ENCODE results near the gene LENG1. TPM values are rescaled to one million over a fixed set of nuclear protein-coding genes. Genes with fewer than 3 reads are reported as not detected.
"Not testable (repeated sequence)": the region's sequence is repeated elsewhere in the genome, so short reads cannot be mapped to it uniquely, and the experiment has no call there.

Gene LENG1
- total and polyA plus RNA-seq, 3 experiments from 2014 or later, result 4.8 to 14.1 (median 6.8) TPM

- Mint-ChIP-seq H3K36me3 (peaks cover 2 to 36% (median 5%) of the 10 kb centered on the region in 3 donors), H3K9me3 (no peaks in the 10 kb centered on the region), H3K27ac (no peak overlapping the region), H3K4me3 (no peak overlapping the region), H3K4me1 (no peaks in the 10 kb centered on the region), H3K27me3 (no peaks in the 10 kb centered on the region)
- Histone ChIP-seq H3K9me3 (ENCODE audit: low read length) (no peaks in the 10 kb centered on the region), H3K27ac (ENCODE audit: low read depth, low read length) (no peak overlapping the region), H3K4me3 (ENCODE audit: low read length) (no peak overlapping the region), H3K4me1 (ENCODE audit: insufficient read depth, low read length) (no peaks in the 10 kb centered on the region), H3K36me3 (ENCODE audit: insufficient read depth, low read length) (no peaks in the 10 kb centered on the region), H3K27me3 (ENCODE audit: insufficient read depth, low read length, poor library complexity, severe bottlenecking) (no peaks in the 10 kb centered on the region)
- POLR2A ChIA-PET, result no interaction called here
- no peak for DNase-seq
- CTCF ChIA-PET, result no interaction called here
Measured at GRCh38 chr19:54179262-54179852, 19.8 kb upstream of the LENG1 start.

GRCh38 chr19:54178581-54179261 lies 19.2 kb upstream of the LENG1 start:
- peak in 2 of 5 donors; percentile 40 to 57 for DNase-seq
- ChIA-PET POLR2A (no interaction called here), CTCF (no interaction called here)
- H3K36me3 Mint-ChIP-seq, result peaks cover under 1 to 33% (median 5%) of the 10 kb centered on the region in 3 donors
- no peaks in the 10 kb centered on the region for H3K27me3 Mint-ChIP-seq
- no peaks in the 10 kb centered on the region for H3K4me1 Mint-ChIP-seq
- no peak overlapping the region for H3K4me3 Mint-ChIP-seq
- no peaks in the 10 kb centered on the region for H3K27me3 ChIP-seq (ENCODE audit: insufficient read depth, low read length, poor library complexity, severe bottlenecking)
- H3K27ac ChIP-seq (ENCODE audit: low read depth, low read length), result no peak overlapping the region
- H3K27ac Mint-ChIP-seq, result no peak overlapping the region
- no peaks in the 10 kb centered on the region for H3K36me3 ChIP-seq (ENCODE audit: insufficient read depth, low read length)
- no peaks in the 10 kb centered on the region for H3K4me1 ChIP-seq (ENCODE audit: insufficient read depth, low read length)
- H3K4me3 ChIP-seq (ENCODE audit: low read length), result no peak overlapping the region
- H3K9me3 Mint-ChIP-seq, result no peaks in the 10 kb centered on the region
- H3K9me3 ChIP-seq (ENCODE audit: low read length), result no peaks in the 10 kb centered on the region

GRCh38 chr19:54173951-54174834 lies 14.7 kb upstream of the LENG1 start:
- Mint-ChIP-seq H3K4me1 (no peaks in the 10 kb centered on the region), H3K9me3 (no peaks in the 10 kb centered on the region), H3K4me3 (no peak overlapping the region), H3K36me3 (peaks cover 0 to 18% (median 5%) of the 10 kb centered on the region in 3 donors), H3K27ac (no peak overlapping the region), H3K27me3 (no peaks in the 10 kb centered on the region)
- no peaks in the 10 kb centered on the region for H3K4me1 ChIP-seq (ENCODE audit: insufficient read depth, low read length)
- H3K27me3 ChIP-seq (ENCODE audit: insufficient read depth, low read length, poor library complexity, severe bottlenecking), result no peaks in the 10 kb centered on the region
- H3K27ac ChIP-seq (ENCODE audit: low read depth, low read length), result no peak overlapping the region
- H3K36me3 ChIP-seq (ENCODE audit: insufficient read depth, low read length), result no peaks in the 10 kb centered on the region
- H3K9me3 ChIP-seq (ENCODE audit: low read length), result no peaks in the 10 kb centered on the region
- DNase-seq, result no peak
- ChIA-PET POLR2A (interaction anchor here (0.9 to 1.2 kb wide), 2 partner anchors 15 to 60 kb away, joined by 3 read pairs; partner anchors contain the start of gene MBOAT7), CTCF (interaction anchor here (1.5 to 1.7 kb wide), 4 partner anchors 15 to 91 kb away, joined by 3 to 4 read pairs (median 4); partner anchors contain the start of gene MBOAT7)
- no peak overlapping the region for H3K4me3 ChIP-seq (ENCODE audit: low read length)

GRCh38 chr19:54173359-54173699 lies 13.8 kb upstream of the LENG1 start:
- peaks cover 0 to 14% (median 4%) of the 10 kb centered on the region in 3 donors for H3K36me3 Mint-ChIP-seq
- no peak overlapping the region for H3K27ac ChIP-seq (ENCODE audit: low read depth, low read length)
- H3K36me3 ChIP-seq (ENCODE audit: insufficient read depth, low read length), result no peaks in the 10 kb centered on the region
- peak overlapping the region in 1 of 8 donors; percentile 50 for H3K27ac Mint-ChIP-seq
- no peaks in the 10 kb centered on the region for H3K4me1 ChIP-seq (ENCODE audit: insufficient read depth, low read length)
- H3K27me3 ChIP-seq (ENCODE audit: insufficient read depth, low read length, poor library complexity, severe bottlenecking), result no peaks in the 10 kb centered on the region
- H3K4me3 ChIP-seq (ENCODE audit: low read length), result no peak overlapping the region
- CTCF ChIA-PET, result interaction anchor here (1.5 to 1.7 kb wide), 3 partner anchors 16 to 34 kb away, joined by 4 read pairs; partner anchors contain the start of gene MBOAT7
- no peak for DNase-seq
- no peaks in the 10 kb centered on the region for H3K9me3 ChIP-seq (ENCODE audit: low read length)
- no peaks in the 10 kb centered on the region for H3K27me3 Mint-ChIP-seq
- no peaks in the 10 kb centered on the region for H3K9me3 Mint-ChIP-seq
- H3K4me1 Mint-ChIP-seq, result peaks cover 0 to 2% (median 2%) of the 10 kb centered on the region in 3 donors
- H3K4me3 Mint-ChIP-seq, result no peak overlapping the region
- POLR2A ChIA-PET, result interaction anchor here (0.9 to 1.2 kb wide), 2 partner anchors 16 to 61 kb away, joined by 3 read pairs; partner anchors contain the start of gene MBOAT7

GRCh38 chr19:54172471-54173358 lies 13.2 kb upstream of the LENG1 start, which contains the start of gene TMC4:
TMC4 (minus strand) TSS chr19:54173160; CDS start chr19:54173117, 43 bp downstream.
- no peak within 1 kb of the TSS for H3K27ac ChIP-seq (ENCODE audit: low read depth, low read length)
- no peaks in the 10 kb centered on the region for H3K9me3 ChIP-seq (ENCODE audit: low read length)
- no peak for DNase-seq
- no peaks in the 10 kb centered on the region for H3K27me3 Mint-ChIP-seq
- H3K27me3 ChIP-seq (ENCODE audit: insufficient read depth, low read length, poor library complexity, severe bottlenecking), result no peaks in the 10 kb centered on the region
- no peaks in the 10 kb centered on the region for H3K36me3 ChIP-seq (ENCODE audit: insufficient read depth, low read length)
- H3K9me3 Mint-ChIP-seq, result no peaks in the 10 kb centered on the region
- peak within 1 kb of the TSS in 1 of 7 donors; percentile 65 for H3K4me3 Mint-ChIP-seq
- peaks cover 0 to 10% (median 0%) of the 10 kb centered on the region in 3 donors for H3K36me3 Mint-ChIP-seq
- H3K27ac Mint-ChIP-seq, result peak within 1 kb of the TSS in 2 of 8 donors; percentile 42 to 50
- H3K4me1 ChIP-seq (ENCODE audit: insufficient read depth, low read length), result no peaks in the 10 kb centered on the region
- ChIA-PET CTCF (interaction anchor here (1.5 to 1.7 kb wide), 3 partner anchors 15 to 35 kb away, joined by 4 read pairs; partner anchors contain the start of gene MBOAT7), POLR2A (interaction anchor here (0.9 to 1.2 kb wide), 2 partner anchors 17 to 62 kb away, joined by 3 read pairs; partner anchors contain the start of gene MBOAT7)
- peaks cover 0 to 6% (median 2%) of the 10 kb centered on the region in 3 donors for H3K4me1 Mint-ChIP-seq
- no peak within 1 kb of the TSS for H3K4me3 ChIP-seq (ENCODE audit: low read length)

GRCh38 chr19:54171736-54172431 lies 12.4 kb upstream of the LENG1 start:
- H3K4me3 Mint-ChIP-seq; H3K9me3 Mint-ChIP-seq; DNase-seq; H3K27ac ChIP-seq (ENCODE audit: low read depth, low read length); POLR2A ChIA-PET; H3K4me3 ChIP-seq (ENCODE audit: low read length); H3K27ac Mint-ChIP-seq; H3K4me1 ChIP-seq (ENCODE audit: insufficient read depth, low read length); H3K9me3 ChIP-seq (ENCODE audit: low read length); H3K36me3 Mint-ChIP-seq; H3K4me1 Mint-ChIP-seq; H3K36me3 ChIP-seq (ENCODE audit: insufficient read depth, low read length); CTCF ChIA-PET; H3K27me3 Mint-ChIP-seq; H3K27me3 ChIP-seq (ENCODE audit: insufficient read depth, low read length, poor library complexity, severe bottlenecking): not testable (repeated sequence)

All from CD8-positive, alpha-beta memory T cell (primary cell).